ENCODE results near the gene HOXA3.

- TF ChIP-seq CTCF (conservative IDR thresholded peaks at IDR 0.05) (no peak), EZH2 (IDR thresholded peaks at IDR 0.05; ENCODE audit: low read depth) (no peak)
Observed at GRCh38 chr7:27191161-27191731, 38.9 kb upstream of the HOXA3 start.
